HEK293 (cell line): ENCODE results near the gene HOXB4.

Source experiments
- CTCF ChIA-PET: fragments of 350-600 bp; formaldehyde crosslinking; extraction: SDS; loops from one replicate; lab custom pipeline; 2021; ENCODE audit warnings: antibody characterized with exemption; lab: Yijun Ruan, JAX
- POLR2A ChIA-PET: fragments of 300-600 bp; formaldehyde crosslinking; extraction: SDS; loops from one replicate; lab custom pipeline; 2020; ENCODE audit warnings: antibody characterized with exemption, inconsistent platforms; lab: Yijun Ruan, JAX
- H3K27ac ChIP-seq: fragments of 200-500 bp; sonication (Bioruptor generic); 2 replicates; pipeline ENCODE4 v1.5.1; 2014; ENCODE audit warnings: low read depth, low read length, control low read depth, inconsistent platforms; ENCODE audit errors: extremely low read depth
- H3K36me3 ChIP-seq, 2 experiments: fragments of 200-500 bp in 1 of 2; sonication (Bioruptor generic) in 1 of 2; 1 replicate in 1 of 2; 2 replicates in 1 of 2; pipeline ENCODE4 v1.5.1; 2014 to 2017; ENCODE audit warnings: inconsistent platforms in 2 of 2, low read length in 2 of 2; ENCODE audit not compliant: control insufficient read depth in 2 of 2, insufficient read depth in 1 of 2
- H3K4me1 ChIP-seq: fragments of 200-500 bp; sonication (Bioruptor generic); 2 replicates; pipeline ENCODE4 v1.5.1; 2014; ENCODE audit warnings: mild to moderate bottlenecking, low read length, inconsistent platforms; ENCODE audit not compliant: control insufficient read depth, insufficient read depth
- H3K4me3 ChIP-seq: 2 replicates; pipeline ENCODE4 v1.5.1; 2011; ENCODE audit warnings: low read depth, mild to moderate bottlenecking, control low read depth, low read length, moderate library complexity
- H3K9me3 ChIP-seq: fragments of 200-500 bp; sonication (Bioruptor generic); 2 replicates; pipeline ENCODE4 v1.5.1; 2014; ENCODE audit warnings: low read depth, low read length, inconsistent platforms; ENCODE audit not compliant: control insufficient read depth, insufficient read depth
- CTCF ChIP-seq: fragments of 450-650 bp; formaldehyde crosslinking; IDR thresholded peaks from 2 replicates; pipeline ENCODE4 v1.5.1; 2016; ENCODE audit warnings: missing biosample characterization, missing genetic modification characterization
- GFI1B ChIP-seq: fragments of 450-650 bp; formaldehyde crosslinking; IDR thresholded peaks from 2 replicates; pipeline ENCODE4 v1.5.1; 2016; ENCODE audit warnings: missing biosample characterization, missing genetic modification characterization
- IKZF3 ChIP-seq: fragments of 450-650 bp; IDR thresholded peaks from 2 replicates; pipeline ENCODE4 v1.5.0; 2018; ENCODE audit warnings: missing biosample characterization, mild to moderate bottlenecking, missing genetic modification characterization, moderate library complexity
- KLF10 ChIP-seq: fragments of 450-650 bp; IDR thresholded peaks from 2 replicates; pipeline ENCODE4 v1.5.1; 2018; ENCODE audit warnings: missing biosample characterization, mild to moderate bottlenecking, missing genetic modification characterization
- KLF17 ChIP-seq: fragments of 450-650 bp; formaldehyde crosslinking; IDR thresholded peaks from 2 replicates; pipeline ENCODE4 v1.5.1; 2016; ENCODE audit warnings: missing biosample characterization, missing genetic modification characterization
- PRDM2 ChIP-seq: fragments of 450-650 bp; formaldehyde crosslinking; IDR thresholded peaks from 2 replicates; pipeline ENCODE4 v1.5.1; 2016; ENCODE audit warnings: missing biosample characterization, missing genetic modification characterization, borderline replicate concordance
- SP3 ChIP-seq: fragments of 450-650 bp; formaldehyde crosslinking; IDR thresholded peaks from 2 replicates; pipeline ENCODE4 v1.5.1; 2016; ENCODE audit warnings: missing biosample characterization, missing genetic modification characterization
- WT1 ChIP-seq: fragments of 450-650 bp; formaldehyde crosslinking; IDR thresholded peaks from 2 replicates; pipeline ENCODE4 v1.5.1; 2016; ENCODE audit warnings: missing biosample characterization, missing genetic modification characterization
- ZBTB8A ChIP-seq: fragments of 450-650 bp; formaldehyde crosslinking; IDR thresholded peaks from 2 replicates; pipeline ENCODE4 v1.5.1; 2016; ENCODE audit warnings: missing biosample characterization, missing genetic modification characterization
- ZFHX2 ChIP-seq: fragments of 450-650 bp; formaldehyde crosslinking; conservative IDR thresholded peaks from 2 replicates; pipeline ENCODE4 v1.5.1; 2016; ENCODE audit warnings: missing biosample characterization, missing genetic modification characterization
- ZNF169 ChIP-seq: fragments of 450-650 bp; formaldehyde crosslinking; IDR thresholded peaks from 2 replicates; pipeline ENCODE4 v1.5.1; 2016; ENCODE audit warnings: missing biosample characterization, missing genetic modification characterization
- ZNF223 ChIP-seq: fragments of 450-650 bp; formaldehyde crosslinking; IDR thresholded peaks from 2 replicates; pipeline ENCODE4 v1.5.1; 2016; ENCODE audit warnings: missing biosample characterization, missing genetic modification characterization
- ZNF335 ChIP-seq: fragments of 450-650 bp; formaldehyde crosslinking; conservative IDR thresholded peaks from 2 replicates; pipeline ENCODE4 v1.5.1; 2016; ENCODE audit warnings: missing biosample characterization, missing genetic modification characterization
- ZNF362 ChIP-seq: fragments of 450-650 bp; formaldehyde crosslinking; IDR thresholded peaks from 2 replicates; pipeline ENCODE4 v1.5.1; 2016; ENCODE audit warnings: missing biosample characterization, missing genetic modification characterization
- ZNF366 ChIP-seq: fragments of 450-650 bp; formaldehyde crosslinking; conservative IDR thresholded peaks from 2 replicates; pipeline ENCODE4 v1.5.1; 2016; ENCODE audit warnings: missing biosample characterization, missing genetic modification characterization
- ZNF629 ChIP-seq: fragments of 450-650 bp; formaldehyde crosslinking; IDR thresholded peaks from 2 replicates; pipeline ENCODE4 v1.5.1; 2017; ENCODE audit warnings: missing biosample characterization, missing genetic modification characterization
- TF ChIP-seq, protein P1 (sequence below): fragments of 450-650 bp; IDR thresholded peaks from 2 replicates; pipeline ENCODE4 v1.5.1; 2018; ENCODE audit warnings: missing biosample characterization, missing genetic modification characterization
- TF ChIP-seq, protein P2 (sequence below): fragments of 450-650 bp; formaldehyde crosslinking; IDR thresholded peaks from 2 replicates; pipeline ENCODE4 v1.5.1; 2016; ENCODE audit warnings: missing biosample characterization, missing genetic modification characterization, low read depth

HOXB4 gene

DNA sequence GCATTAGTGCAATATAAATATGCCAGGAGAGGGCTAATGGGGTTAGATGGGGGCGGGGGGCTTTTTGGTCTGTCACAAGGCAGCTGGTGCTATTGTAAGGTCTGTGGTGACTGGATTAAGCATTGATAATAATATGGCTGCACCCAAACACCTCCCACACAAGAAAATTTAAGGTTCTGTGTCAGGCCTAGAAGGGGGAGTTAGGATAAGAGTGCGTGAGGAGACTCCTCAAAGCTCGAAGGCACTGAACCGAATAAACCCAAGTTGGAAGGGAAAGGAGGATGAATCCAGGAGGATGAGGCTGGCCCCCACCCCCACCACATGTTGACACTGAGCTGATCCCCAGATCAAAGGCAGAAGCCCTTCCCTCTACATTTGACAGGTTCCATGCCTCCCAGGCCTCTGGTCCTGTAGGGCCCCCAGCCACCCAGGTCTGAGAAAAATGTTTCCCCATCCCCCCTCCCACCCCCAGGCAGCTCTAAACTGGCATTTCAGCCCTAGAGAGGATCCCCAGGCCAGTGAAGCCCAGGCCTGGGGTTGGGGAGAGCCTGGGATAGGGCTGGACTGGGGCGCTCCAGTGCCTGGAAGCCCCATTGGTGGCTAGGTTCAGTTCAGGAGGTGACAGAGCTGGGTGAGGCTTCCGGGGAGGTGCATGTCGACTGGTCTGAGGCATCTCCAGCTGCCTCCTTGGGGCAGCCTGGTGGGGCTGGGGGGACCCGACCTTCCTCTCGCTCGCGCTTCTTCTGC, 49.0 kb downstream of the HOXB4 start:
- Histone ChIP-seq H3K4me1 (no peaks in the 10 kb centered on the region; the same call in 1 of the 2 replicates), H3K27ac (no peak overlapping the region), H3K4me3 (no peak overlapping the region), H3K36me3 (no peaks in the 10 kb centered on the region), H3K9me3 (no peaks in the 10 kb centered on the region)
- TF ChIP-seq ZFHX2 (tag by site-specific recombination) (peak; percentile 13; the same call in 1 of the 2 replicates), CTCF (no peak), WT1 (tag by site-specific recombination) (no peak), ZNF629 (tag by site-specific recombination) (no peak)
- TF ChIP-seq, protein P1, sequence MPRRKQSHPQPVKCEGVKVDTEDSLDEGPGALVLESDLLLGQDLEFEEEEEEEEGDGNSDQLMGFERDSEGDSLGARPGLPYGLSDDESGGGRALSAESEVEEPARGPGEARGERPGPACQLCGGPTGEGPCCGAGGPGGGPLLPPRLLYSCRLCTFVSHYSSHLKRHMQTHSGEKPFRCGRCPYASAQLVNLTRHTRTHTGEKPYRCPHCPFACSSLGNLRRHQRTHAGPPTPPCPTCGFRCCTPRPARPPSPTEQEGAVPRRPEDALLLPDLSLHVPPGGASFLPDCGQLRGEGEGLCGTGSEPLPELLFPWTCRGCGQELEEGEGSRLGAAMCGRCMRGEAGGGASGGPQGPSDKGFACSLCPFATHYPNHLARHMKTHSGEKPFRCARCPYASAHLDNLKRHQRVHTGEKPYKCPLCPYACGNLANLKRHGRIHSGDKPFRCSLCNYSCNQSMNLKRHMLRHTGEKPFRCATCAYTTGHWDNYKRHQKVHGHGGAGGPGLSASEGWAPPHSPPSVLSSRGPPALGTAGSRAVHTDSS (tag by site-specific recombination), result no peak
- CTCF ChIA-PET, result interaction anchor here (0.7 to 1.0 kb wide), 2 partner anchors 11 to 35 kb away, joined by 3 to 4 read pairs; no protein-coding TSS in a partner anchor
- POLR2A ChIA-PET, result interaction anchor here (0.6 kb wide), 2 partner anchors 9 to 20 kb away, joined by 4 to 7 read pairs; no protein-coding TSS in a partner anchor

GRCh38 chr17:48528153-48528935, 49.8 kb downstream of the HOXB4 start:
- POLR2A ChIA-PET, result interaction anchor here (0.8 kb wide), 1 partner anchor 31 kb away, joined by 5 read pairs; no protein-coding TSS in a partner anchor
- H3K4me3 ChIP-seq, result no peak overlapping the region
- CTCF ChIA-PET, result interaction anchor here (0.7 to 1.0 kb wide), 2 partner anchors 12 to 34 kb away, joined by 3 to 4 read pairs; no protein-coding TSS in a partner anchor
- TF ChIP-seq IKZF3 (tag by site-specific recombination) (0 out of 2 replicates have a peak, but pooled peaks have one; percentile 4), ZNF335 (peak; percentile 13; the same call in 1 of the 2 replicates), ZNF366 (tag by site-specific recombination) (peak; percentile 64), KLF10 (tag by site-specific recombination) (peak; percentile 48; the same call in 1 of the 2 replicates), ZNF169 (tag by site-specific recombination) (no peak), SP3 (tag by site-specific recombination) (no peak; the same call in 1 of the 2 replicates), PRDM2 (tag by site-specific recombination) (no peak), ZNF223 (peak; percentile 47; the same call in 1 of the 2 replicates), GFI1B (tag by site-specific recombination) (no peak), KLF17 (tag by site-specific recombination) (no peak), ZNF362 (tag by site-specific recombination) (peak; percentile 93), ZBTB8A (tag by site-specific recombination) (no peak)
- TF ChIP-seq, protein P2, sequence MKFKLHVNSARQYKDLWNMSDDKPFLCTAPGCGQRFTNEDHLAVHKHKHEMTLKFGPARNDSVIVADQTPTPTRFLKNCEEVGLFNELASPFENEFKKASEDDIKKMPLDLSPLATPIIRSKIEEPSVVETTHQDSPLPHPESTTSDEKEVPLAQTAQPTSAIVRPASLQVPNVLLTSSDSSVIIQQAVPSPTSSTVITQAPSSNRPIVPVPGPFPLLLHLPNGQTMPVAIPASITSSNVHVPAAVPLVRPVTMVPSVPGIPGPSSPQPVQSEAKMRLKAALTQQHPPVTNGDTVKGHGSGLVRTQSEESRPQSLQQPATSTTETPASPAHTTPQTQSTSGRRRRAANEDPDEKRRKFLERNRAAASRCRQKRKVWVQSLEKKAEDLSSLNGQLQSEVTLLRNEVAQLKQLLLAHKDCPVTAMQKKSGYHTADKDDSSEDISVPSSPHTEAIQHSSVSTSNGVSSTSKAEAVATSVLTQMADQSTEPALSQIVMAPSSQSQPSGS, result peak; percentile 31; the same call in 1 of the 2 replicates

More at GRCh38 chr17:48528153-48528935, 49.8 kb downstream of the HOXB4 start:
- Histone ChIP-seq H3K4me1 (no peaks in the 10 kb centered on the region; the same call in 1 of the 2 replicates), H3K36me3 (no peaks in the 10 kb centered on the region), H3K27ac (no peak overlapping the region; the same call in 1 of the 2 replicates), H3K9me3 (no peaks in the 10 kb centered on the region)
